HG03280 (cell line): Measurements from ENCODE around the gene FAM117B.
"Not testable (repeated sequence)": the region's sequence is repeated elsewhere in the genome, so short reads cannot be mapped to it uniquely, and the experiment has no call there.

ENCODE experiments used
- ATAC-seq: cut with Tn5 transposase; IDR thresholded peaks from one replicate; pipeline ENCODE4 v1.9.1; 2021; ENCODE audit warnings: mild to moderate bottlenecking, moderate library complexity; ENCODE audit not compliant: unreplicated experiment

FAM117B gene

GRCh38 chr2:202636213-202636513, 1.4 kb downstream of the FAM117B start:
- peak; percentile 17 for ATAC-seq

GRCh38 chr2:202638721-202639120, 4.0 kb downstream of the FAM117B start:
- no peak for ATAC-seq

GRCh38 chr2:202639231-202639630, 4.5 kb downstream of the FAM117B start:
- ATAC-seq, result no peak

- ATAC-seq, result no peak
Observed at GRCh38 chr2:202642567-202642966, 7.8 kb downstream of the FAM117B start.

GRCh38 chr2:202643012-202643858, 8.5 kb downstream of the FAM117B start:
- ATAC-seq, result no peak

- ATAC-seq, result no peak
Observed at GRCh38 chr2:202652119-202652518, 17.4 kb downstream of the FAM117B start.

GRCh38 chr2:202653890-202654289, 19.1 kb downstream of the FAM117B start:
- ATAC-seq, result no peak

GRCh38 chr2:202657876-202658275, 23.1 kb downstream of the FAM117B start:
- ATAC-seq, result no peak

- ATAC-seq, result no peak
Observed at GRCh38 chr2:202660796-202661195, 26.0 kb downstream of the FAM117B start.

GRCh38 chr2:202669841-202670240, 35.1 kb downstream of the FAM117B start:
- no peak for ATAC-seq

- no peak for ATAC-seq
Observed at GRCh38 chr2:202671317-202672035, 36.7 kb downstream of the FAM117B start.

- ATAC-seq, result not testable (repeated sequence)
Observed at GRCh38 chr2:202675097-202675496, 40.3 kb downstream of the FAM117B start.

- ATAC-seq, result no peak
Observed at GRCh38 chr2:202679980-202680379, 45.2 kb downstream of the FAM117B start.

- ATAC-seq, result no peak
Observed at GRCh38 chr2:202680512-202680911, 45.7 kb downstream of the FAM117B start.

- no peak for ATAC-seq
Observed at GRCh38 chr2:202681688-202682205, 47.0 kb downstream of the FAM117B start.

GRCh38 chr2:202682274-202682673, 47.5 kb downstream of the FAM117B start:
- ATAC-seq, result no peak

GRCh38 chr2:202687276-202687675, 52.5 kb downstream of the FAM117B start:
- no peak for ATAC-seq

- no peak for ATAC-seq
Observed at GRCh38 chr2:202689459-202689858, 54.7 kb downstream of the FAM117B start.

GRCh38 chr2:202689898-202690297, 55.1 kb downstream of the FAM117B start:
- no peak for ATAC-seq

GRCh38 chr2:202690321-202690900, 55.6 kb downstream of the FAM117B start:
- no peak for ATAC-seq

- ATAC-seq, result no peak
Observed at GRCh38 chr2:202693503-202693902, 58.7 kb downstream of the FAM117B start.

GRCh38 chr2:202695166-202695565, 60.4 kb downstream of the FAM117B start:
- no peak for ATAC-seq
